Ishikawa (cell line): Measurements from ENCODE around the gene MOCS1.

ENCODE experiments used
- FOXM1 ChIP-seq: IDR thresholded peaks from 2 replicates; pipeline ENCODE4 v1.6.1; 2012; ENCODE audit warnings: low read depth, borderline replicate concordance
- RAD21 ChIP-seq: IDR thresholded peaks from 2 replicates; pipeline ENCODE4 v1.6.1; 2012; ENCODE audit warnings: low read depth
- TCF12 ChIP-seq: IDR thresholded peaks from 2 replicates; pipeline ENCODE4 v1.6.1; 2012; ENCODE audit warnings: low read depth
- YY1 ChIP-seq: IDR thresholded peaks from 2 replicates; pipeline ENCODE4 v1.6.1; 2012; ENCODE audit warnings: low read depth

- TF ChIP-seq YY1, result no peak
- TF ChIP-seq RAD21, result no peak
- no peak for TF ChIP-seq TCF12
- TF ChIP-seq FOXM1, result no peak
Observed at GRCh38 chr6:39903656-39904055, 30.6 kb downstream of the MOCS1 start.
